ENCODE data around the gene DHX16.

DHX16 gene

GRCh38 chr6:30685157-30686008 lies 12.6 kb upstream of the DHX16 start:
- no peak overlapping the region for H3K27ac ChIP-seq
- TF ChIP-seq CTCF (conservative IDR thresholded peaks at IDR 0.05), result no peak

- TF ChIP-seq CTCF (conservative IDR thresholded peaks at IDR 0.05), result no peak
- no peak overlapping the region for H3K27ac ChIP-seq
These were observed 11.8 kb upstream of the DHX16 start for GRCh38 chr6:30684386-30685156.

GRCh38 chr6:30683980-30684338 lies 11.2 kb upstream of the DHX16 start:
- H3K27ac ChIP-seq, result no peak overlapping the region
- TF ChIP-seq CTCF (conservative IDR thresholded peaks at IDR 0.05), result no peak

GRCh38 chr6:30683183-30683979 lies 10.6 kb upstream of the DHX16 start:
- no peak overlapping the region for H3K27ac ChIP-seq

GRCh38 chr6:30682143-30683117 lies 9.6 kb upstream of the DHX16 start:
- no peak overlapping the region for H3K27ac ChIP-seq
- TF ChIP-seq CTCF (conservative IDR thresholded peaks at IDR 0.05), result no peak

More at GRCh38 chr6:30683183-30683979, 10.6 kb upstream of the DHX16 start:
- no peak for TF ChIP-seq CTCF (conservative IDR thresholded peaks at IDR 0.05)

GRCh38 chr6:30681766-30682142 lies 8.9 kb upstream of the DHX16 start:
- no peak overlapping the region for H3K27ac ChIP-seq
- no peak for TF ChIP-seq CTCF (conservative IDR thresholded peaks at IDR 0.05)

Data from VCaP (cell line).